HG02840 (cell line): ENCODE results near the gene HOXD11.

Source experiments
- ATAC-seq: cut with Tn5 transposase; IDR thresholded peaks from one replicate; pipeline ENCODE4 v1.9.1; 2021; ENCODE audit warnings: mild to moderate bottlenecking, moderate library complexity, moderate number of reproducible peaks; ENCODE audit not compliant: unreplicated experiment, low FRiP score

The HOXD11 gene

DNA sequence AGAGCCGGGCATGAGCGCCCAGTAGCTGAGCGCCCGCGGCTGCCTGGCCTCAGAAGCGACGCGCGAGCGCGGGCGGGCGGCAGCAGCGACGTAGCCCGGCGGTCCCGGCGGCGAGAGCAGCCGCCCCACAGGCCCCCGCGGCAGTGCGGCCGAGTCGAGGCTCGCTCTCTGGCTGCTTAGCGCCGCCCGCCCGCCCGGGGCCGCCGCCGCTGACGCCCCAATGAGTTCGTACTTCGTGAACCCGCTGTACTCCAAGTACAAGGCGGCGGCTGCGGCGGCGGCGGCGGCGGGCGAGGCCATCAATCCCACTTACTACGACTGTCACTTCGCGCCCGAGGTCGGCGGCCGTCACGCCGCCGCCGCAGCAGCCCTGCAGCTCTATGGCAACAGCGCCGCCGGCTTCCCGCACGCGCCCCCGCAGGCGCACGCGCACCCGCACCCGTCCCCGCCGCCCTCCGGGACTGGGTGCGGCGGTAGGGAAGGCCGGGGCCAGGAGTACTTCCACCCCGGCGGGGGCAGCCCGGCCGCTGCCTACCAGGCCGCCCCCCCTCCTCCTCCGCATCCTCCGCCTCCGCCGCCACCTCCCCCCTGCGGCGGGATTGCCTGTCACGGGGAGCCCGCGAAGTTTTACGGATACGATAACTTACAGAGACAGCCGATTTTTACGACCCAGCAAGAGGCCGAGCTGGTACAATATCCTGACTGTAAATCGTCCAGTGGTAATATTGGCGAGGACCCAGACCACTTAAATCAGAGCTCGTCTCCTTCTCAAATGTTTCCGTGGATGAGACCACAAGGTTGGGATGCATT lies 23.3 kb downstream of the HOXD11 start:
- ATAC-seq, result no peak

- ATAC-seq, result no peak
These were observed 24.1 kb downstream of the HOXD11 start for GRCh38 chr2:176130957-176131847.

- no peak for ATAC-seq
These were observed 24.7 kb downstream of the HOXD11 start for GRCh38 chr2:176131848-176132158.

DNA sequence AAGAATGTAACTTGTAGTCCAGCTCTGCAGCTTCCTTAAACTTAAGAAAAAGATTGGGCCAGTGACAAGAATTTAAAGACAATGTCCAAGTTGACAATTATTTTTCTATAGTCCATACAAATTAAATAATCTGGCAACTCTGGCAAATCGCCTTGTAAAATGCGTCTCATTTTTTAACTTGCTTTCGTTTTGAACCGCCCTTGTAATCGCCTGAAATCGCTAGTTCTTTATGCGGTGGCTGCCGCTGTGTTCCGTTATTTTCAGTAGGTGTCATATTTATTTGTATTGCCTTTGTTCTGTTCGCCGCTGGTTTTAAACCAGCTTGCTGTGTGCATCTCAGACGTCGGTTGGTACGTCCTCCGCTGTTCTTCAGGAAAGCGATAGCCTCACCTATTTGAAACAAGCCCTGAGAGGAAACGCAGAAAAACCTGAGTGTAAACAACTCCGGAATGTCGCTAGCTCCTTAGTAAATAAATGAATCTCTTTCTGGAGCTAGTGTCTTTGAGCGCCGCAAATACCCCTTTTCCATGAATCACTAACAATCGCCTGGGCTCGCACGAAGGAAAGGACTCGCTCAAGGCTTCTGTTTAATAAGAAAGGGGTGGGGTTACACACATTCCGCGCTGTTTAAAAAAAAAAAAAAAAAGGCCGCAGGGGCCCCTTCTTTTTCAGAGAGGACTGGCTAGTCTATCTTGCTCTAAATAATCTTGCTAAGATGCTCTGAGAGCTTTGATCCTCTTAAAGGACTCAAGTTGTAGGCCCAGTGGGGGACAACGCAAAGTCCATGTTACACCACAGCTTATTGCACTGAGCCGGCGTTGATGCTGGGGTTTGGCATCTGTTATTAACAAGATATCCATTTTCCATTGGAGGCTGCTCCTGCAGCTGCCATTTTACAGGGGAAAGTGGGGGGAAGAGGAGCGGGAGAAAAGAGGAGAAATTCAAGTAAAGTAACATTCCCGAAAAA lies 25.4 kb downstream of the HOXD11 start:
- ATAC-seq, result no peak

DNA sequence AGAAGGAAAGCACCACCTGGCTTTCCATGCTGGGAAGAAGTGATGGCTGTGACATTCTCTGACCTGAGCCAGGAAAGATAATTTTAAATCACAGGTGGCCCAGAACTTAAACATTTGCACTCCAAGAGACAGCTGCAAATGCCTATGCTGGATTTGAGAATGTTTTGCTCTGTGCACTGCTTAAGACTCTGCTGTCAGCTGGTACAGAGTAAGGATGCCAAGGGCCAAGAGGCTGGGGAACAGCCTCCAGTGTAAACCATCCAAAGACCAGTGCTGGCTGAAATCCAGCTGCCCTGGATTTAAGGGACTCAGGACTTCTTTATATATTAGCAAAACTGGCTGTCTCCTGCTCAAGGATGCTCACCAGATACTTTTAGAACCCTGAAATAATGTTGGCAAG lies 26.3 kb downstream of the HOXD11 start:
- no peak for ATAC-seq

DNA sequence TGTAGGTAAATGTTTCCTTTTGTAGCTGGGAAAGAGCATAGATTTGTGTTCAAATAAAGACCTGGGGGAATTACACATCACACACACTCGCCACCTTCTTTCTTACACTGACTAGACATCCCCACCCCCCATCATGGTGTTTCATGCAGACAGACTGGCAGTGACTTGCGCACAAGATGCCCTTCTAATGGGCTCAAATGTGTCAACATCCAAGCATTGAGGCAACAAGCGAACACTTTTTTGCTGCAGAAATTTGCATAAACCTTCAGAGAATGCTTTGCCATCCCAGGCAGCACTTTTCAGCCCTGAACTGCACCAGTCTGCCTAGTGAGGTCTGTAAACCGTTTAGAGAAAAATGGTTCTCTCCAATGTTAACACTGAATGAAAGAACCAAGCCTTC lies 27.0 kb downstream of the HOXD11 start:
- no peak for ATAC-seq

DNA sequence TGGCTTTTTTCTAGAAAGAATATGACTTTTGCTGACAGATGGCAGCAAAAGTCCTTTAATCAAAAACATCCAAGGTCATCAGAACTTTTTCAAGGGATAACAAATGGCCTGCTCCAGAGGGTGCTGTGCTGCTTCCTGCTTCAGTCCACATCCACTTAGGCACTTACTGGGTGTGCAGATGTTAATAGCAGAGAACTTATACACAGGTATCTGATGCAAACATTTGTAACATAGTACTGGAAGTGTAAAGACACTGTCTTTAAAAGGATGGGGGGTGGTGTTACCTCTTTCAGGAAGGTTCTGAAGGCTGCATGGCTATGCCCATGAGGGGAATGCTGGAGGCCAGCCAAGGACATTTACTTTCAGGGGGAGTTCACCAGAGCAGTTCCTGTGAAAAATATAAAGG lies 28.0 kb downstream of the HOXD11 start:
- no peak for ATAC-seq

- no peak for ATAC-seq
These were observed 29.5 kb downstream of the HOXD11 start for GRCh38 chr2:176136374-176137251.

DNA sequence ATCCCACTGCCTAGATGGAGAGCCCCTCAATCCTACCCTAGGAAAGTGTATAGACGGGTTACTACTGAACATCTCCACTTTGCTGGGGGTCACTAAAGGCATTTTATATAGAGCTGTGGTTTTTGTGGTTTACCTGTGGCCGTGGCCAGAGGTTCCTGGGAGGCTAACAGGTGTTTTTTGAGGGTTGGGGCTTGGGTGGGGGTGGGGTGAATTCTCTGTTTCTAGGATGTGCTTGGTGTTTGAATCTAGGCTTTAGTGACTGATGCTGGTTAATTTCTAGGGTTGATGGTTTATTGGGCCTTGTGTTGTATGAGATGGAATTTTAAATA lies 30.1 kb downstream of the HOXD11 start:
- no peak for ATAC-seq

GRCh38 chr2:176137906-176138305 lies 30.8 kb downstream of the HOXD11 start:
- no peak for ATAC-seq

DNA sequence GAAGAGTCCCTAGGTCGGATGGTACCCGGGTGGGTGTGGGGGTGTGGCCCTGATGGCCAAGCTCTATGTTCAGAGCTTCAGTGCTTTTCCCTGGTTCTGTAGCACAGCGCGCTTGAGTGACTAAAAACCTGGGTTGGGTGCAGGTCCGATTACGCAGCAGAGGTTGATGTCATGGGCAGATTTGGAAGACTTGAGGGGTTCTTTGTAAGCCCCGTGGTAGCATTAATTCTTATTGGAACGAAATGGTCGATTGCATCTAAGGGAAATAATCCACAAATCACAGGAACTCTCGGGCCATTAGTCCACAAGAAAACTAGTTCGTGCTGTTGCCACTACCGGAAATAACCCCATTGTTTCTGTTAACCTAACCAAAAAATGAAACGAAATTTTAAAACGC lies 31.4 kb downstream of the HOXD11 start:
- no peak for ATAC-seq

DNA sequence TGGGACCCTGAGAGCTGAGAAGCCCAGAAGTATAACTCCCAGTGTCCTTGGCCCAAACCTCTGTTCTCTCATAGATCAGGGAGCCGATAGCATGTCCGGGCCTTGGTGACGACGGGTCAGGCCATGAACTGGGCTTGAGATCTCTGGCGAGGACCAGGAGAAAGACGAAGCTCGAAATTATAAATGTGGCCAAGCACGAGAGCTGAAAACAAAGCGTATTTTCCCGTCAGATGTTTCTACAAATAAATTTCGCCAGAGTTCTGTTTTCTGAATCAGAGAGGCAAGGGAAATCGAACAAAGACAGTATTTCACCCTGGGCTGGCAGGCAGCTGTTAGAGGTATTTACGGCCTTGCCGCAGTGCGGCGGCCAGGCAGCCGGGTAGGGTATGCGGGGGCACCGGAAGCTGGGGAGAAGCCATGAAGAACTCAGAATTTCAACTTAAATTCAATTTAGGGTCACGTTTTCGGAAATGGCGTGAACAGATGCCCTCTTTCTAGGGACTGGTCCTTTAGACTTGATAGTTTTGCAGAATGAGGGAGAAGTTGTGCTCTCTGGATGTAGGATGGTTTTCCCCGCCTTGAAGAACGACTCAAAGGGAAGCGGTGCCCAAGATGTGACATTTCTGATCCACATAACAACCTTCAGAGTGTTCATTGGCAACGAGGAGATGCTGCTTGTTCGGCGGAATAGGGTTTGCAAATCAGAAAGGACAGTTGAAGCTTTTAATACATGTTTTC lies 32.0 kb downstream of the HOXD11 start:
- ATAC-seq, result no peak

GRCh38 chr2:176139661-176140512 lies 32.8 kb downstream of the HOXD11 start:
- no peak for ATAC-seq

GRCh38 chr2:176140513-176141317 lies 33.6 kb downstream of the HOXD11 start:
- no peak for ATAC-seq

GRCh38 chr2:176142281-176142680 lies 35.2 kb downstream of the HOXD11 start:
- no peak for ATAC-seq

- no peak for ATAC-seq
These were observed 38.2 kb downstream of the HOXD11 start for GRCh38 chr2:176145085-176145969.
